Activated T-cell treated with anti-CD3 and anti-CD28 coated beads for 48 hours (primary cell): ENCODE measurements around the gene RFC2.
"Not testable (repeated sequence)": the region's sequence is repeated elsewhere in the genome, so short reads cannot be mapped to it uniquely, and the experiment has no call there.

Source experiments
- DNase-seq: peaks from one replicate; pipeline ENCODE4 v3.0.0-alpha.2; 2020; ENCODE audit warnings: low read depth

Gene RFC2

GRCh38 chr7:74282748-74283459 is 28.7 kb upstream of the RFC2 start:
- no peak for DNase-seq

GRCh38 chr7:74280985-74281384 is 26.8 kb upstream of the RFC2 start:
- DNase-seq, result no peak

GRCh38 chr7:74277636-74278035 is 23.4 kb upstream of the RFC2 start:
- DNase-seq, result no peak

- DNase-seq, result no peak
Measured at GRCh38 chr7:74275401-74275881, 21.2 kb upstream of the RFC2 start.

- no peak for DNase-seq
Measured at GRCh38 chr7:74272305-74273038, 18.3 kb upstream of the RFC2 start.

- DNase-seq, result no peak
Measured at GRCh38 chr7:74271742-74272141, 17.5 kb upstream of the RFC2 start.

- no peak for DNase-seq
Measured at GRCh38 chr7:74269757-74270277, 15.6 kb upstream of the RFC2 start.

- DNase-seq, result no peak
Measured at GRCh38 chr7:74267756-74268565, 13.8 kb upstream of the RFC2 start.

GRCh38 chr7:74266191-74266963 is 12.2 kb upstream of the RFC2 start:
- DNase-seq, result no peak

- DNase-seq, result no peak
Measured at GRCh38 chr7:74263399-74264120, 9.4 kb upstream of the RFC2 start.

GRCh38 chr7:74262639-74263398 is 8.6 kb upstream of the RFC2 start:
- DNase-seq, result no peak

- no peak for DNase-seq
Measured at GRCh38 chr7:74258639-74259038, 4.4 kb upstream of the RFC2 start.

GRCh38 chr7:74256491-74257408 is 2.6 kb upstream of the RFC2 start:
- no peak for DNase-seq

GRCh38 chr7:74255461-74255860 is 1.3 kb upstream of the RFC2 start:
- not testable (repeated sequence) for DNase-seq

GRCh38 chr7:74254858-74255379 is 720 bp upstream of the RFC2 start:
- DNase-seq, result no peak

GRCh38 chr7:74253835-74254128 is 417 bp downstream of the RFC2 start:
- DNase-seq, result no peak

GRCh38 chr7:74253331-74253730 is 868 bp downstream of the RFC2 start:
- DNase-seq, result no peak

GRCh38 chr7:74252893-74253292 is 1.3 kb downstream of the RFC2 start:
- DNase-seq, result no peak

- DNase-seq, result not testable (repeated sequence)
Measured at GRCh38 chr7:74249058-74249457, 5.1 kb downstream of the RFC2 start.
